Measurements from ENCODE around the gene FRG2.

- TF ChIP-seq, protein P1, sequence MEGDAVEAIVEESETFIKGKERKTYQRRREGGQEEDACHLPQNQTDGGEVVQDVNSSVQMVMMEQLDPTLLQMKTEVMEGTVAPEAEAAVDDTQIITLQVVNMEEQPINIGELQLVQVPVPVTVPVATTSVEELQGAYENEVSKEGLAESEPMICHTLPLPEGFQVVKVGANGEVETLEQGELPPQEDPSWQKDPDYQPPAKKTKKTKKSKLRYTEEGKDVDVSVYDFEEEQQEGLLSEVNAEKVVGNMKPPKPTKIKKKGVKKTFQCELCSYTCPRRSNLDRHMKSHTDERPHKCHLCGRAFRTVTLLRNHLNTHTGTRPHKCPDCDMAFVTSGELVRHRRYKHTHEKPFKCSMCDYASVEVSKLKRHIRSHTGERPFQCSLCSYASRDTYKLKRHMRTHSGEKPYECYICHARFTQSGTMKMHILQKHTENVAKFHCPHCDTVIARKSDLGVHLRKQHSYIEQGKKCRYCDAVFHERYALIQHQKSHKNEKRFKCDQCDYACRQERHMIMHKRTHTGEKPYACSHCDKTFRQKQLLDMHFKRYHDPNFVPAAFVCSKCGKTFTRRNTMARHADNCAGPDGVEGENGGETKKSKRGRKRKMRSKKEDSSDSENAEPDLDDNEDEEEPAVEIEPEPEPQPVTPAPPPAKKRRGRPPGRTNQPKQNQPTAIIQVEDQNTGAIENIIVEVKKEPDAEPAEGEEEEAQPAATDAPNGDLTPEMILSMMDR (IDR thresholded peaks at IDR 0.05; ENCODE audit: poor library complexity), result no peak
- no peak for TF ChIP-seq EZH2 (IDR thresholded peaks at IDR 0.05; ENCODE audit: borderline replicate concordance)
- peak; percentile 39 for TF ChIP-seq EZH2phosphoT487 (IDR thresholded peaks at IDR 0.05; ENCODE audit: low read depth, severe bottlenecking, unreplicated experiment)
These were observed 10.4 kb downstream of the FRG2 start for GRCh38 chr4:190016369-190017289.
